GM21360 (cell line): ENCODE data around the gene GLRX3.
"Not testable (repeated sequence)": the region's sequence is repeated elsewhere in the genome, so short reads cannot be mapped to it uniquely, and the experiment has no call there.

Experiments
- ATAC-seq: cut with Tn5 transposase; IDR thresholded peaks from one replicate; pipeline ENCODE4 v1.9.1; 2021; ENCODE audit warnings: mild to moderate bottlenecking, moderate library complexity; ENCODE audit not compliant: unreplicated experiment

GLRX3 gene

GRCh38 chr10:130136226-130137089 lies at the start of gene GLRX3:
TSS of gene GLRX3 (plus strand) at chr10:130136391. CDS start at chr10:130136421, 30 bp downstream.
- ATAC-seq = peak; percentile 74

DNA sequence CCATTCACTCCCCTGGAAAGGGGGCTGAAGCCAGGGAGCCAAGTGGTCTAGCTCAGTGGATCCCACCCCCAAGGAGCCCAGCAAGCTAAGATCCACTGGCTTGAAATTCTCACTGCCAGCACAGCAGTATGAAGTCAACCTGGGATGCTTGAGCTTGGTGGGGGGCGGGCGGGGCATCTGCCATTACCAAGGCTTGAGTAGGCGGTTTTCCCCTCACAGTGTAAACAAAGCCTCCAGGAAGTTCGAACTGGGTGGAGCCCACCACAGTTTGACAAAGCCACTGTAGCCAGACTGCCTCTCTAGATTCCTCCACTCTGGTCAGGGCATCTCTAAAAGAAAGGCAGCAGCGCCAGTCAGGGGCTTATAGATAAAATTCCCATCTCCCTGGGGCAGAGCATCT lies 45.6 kb upstream of the GLRX3 start:
- ATAC-seq = not testable (repeated sequence)

- ATAC-seq = no peak
Observed at GRCh38 chr10:130099344-130099743, 36.8 kb upstream of the GLRX3 start.

DNA sequence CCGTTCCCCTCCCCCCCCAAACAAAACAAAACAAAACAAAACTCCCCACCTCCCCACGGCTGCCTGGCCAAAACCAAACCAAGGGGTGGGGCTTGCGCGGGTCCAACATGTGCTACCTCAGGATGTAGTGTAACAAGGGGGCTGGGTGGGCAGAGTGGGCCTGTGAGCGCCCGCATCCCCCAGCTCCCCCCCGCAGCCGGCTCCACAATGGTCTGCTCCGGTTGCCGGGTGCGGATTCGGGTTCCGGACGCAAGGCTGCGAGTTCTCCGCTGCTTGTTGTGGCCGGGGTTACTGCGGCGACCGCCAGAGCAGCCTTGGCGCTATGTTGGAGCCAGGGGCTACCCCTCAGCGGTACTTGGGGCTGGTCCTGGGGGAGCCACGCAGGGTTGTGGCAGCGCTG lies 30.5 kb upstream of the GLRX3 start:
- ATAC-seq = no peak

DNA sequence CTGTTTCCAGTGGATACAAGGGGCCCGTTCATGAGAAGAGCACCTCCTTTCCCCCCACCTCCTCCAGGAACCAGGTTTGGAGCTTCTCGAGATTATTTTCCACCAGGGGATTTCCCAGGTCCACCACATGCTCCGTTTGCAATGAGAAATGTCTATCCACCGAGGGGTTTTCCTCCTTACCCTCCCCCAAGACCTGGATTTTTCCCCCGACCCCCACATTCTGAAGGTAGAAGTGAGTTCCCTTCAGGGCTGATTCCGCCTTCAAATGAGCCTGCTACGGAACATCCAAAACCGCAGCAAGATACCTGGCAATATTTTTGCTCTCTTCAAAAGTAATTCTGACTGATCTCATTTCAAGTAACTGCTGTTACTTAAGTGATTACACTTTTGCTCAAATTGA lies 28.0 kb upstream of the GLRX3 start:
- ATAC-seq = not testable (repeated sequence)

DNA sequence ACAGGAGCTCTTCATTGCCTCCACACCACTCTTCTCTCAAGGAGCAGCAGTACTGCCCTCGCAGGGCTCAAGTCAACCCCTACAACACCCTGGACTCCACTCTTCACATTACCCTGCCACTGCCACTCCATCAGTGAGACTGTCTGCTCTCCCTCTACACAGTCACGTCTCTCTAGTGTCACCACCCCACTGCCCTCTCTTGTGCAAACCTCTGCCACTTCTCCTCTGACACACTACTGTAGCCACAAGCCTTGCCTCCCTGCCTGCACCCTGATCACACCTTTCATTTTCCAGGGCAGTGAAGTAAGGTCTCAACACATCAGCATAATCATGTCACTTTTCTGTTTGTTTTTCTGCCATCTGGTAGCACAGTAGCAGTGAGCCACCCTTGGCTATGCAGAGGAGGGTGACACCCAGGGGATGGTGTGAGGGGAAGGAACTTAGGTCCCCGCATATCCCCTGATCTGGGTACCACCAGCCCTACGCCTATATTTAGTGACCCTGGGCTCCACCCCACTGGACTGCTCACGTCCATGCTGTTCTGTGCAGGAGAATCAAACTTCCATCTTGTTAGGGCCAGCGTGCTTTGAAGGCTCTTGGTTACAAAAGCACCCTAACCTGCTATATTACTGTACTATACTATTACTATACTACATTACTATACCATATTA lies 27.1 kb upstream of the GLRX3 start:
- ATAC-seq = no peak

DNA sequence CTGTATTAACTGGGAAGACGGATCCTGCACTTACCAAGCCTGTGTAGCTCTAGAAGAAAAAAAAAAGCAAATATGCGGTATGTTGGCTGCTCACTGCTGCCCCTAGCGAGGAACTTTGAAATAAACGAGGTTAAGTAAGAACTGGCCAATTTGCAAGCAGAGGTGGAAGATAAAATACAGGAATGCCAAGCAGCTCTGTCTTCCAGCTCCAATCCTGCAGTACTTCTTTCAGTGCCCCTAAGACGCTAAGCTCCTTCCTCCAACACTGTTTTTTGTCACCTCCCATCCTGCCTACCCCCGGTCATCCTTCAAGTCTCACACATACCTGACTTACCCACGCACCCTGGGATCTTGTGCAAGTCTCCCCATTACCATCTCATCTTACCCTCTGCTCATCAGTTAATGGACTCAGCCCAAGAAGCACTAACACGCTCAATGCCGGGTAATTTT lies 26.4 kb upstream of the GLRX3 start:
- ATAC-seq = no peak

GRCh38 chr10:130110246-130111112 lies 25.7 kb upstream of the GLRX3 start, which contains the start of gene C10orf143:
TSS of gene C10orf143 (minus strand) at chr10:130110830. CDS start at chr10:130110772, 58 bp downstream.
- peak; percentile 79 for ATAC-seq

DNA sequence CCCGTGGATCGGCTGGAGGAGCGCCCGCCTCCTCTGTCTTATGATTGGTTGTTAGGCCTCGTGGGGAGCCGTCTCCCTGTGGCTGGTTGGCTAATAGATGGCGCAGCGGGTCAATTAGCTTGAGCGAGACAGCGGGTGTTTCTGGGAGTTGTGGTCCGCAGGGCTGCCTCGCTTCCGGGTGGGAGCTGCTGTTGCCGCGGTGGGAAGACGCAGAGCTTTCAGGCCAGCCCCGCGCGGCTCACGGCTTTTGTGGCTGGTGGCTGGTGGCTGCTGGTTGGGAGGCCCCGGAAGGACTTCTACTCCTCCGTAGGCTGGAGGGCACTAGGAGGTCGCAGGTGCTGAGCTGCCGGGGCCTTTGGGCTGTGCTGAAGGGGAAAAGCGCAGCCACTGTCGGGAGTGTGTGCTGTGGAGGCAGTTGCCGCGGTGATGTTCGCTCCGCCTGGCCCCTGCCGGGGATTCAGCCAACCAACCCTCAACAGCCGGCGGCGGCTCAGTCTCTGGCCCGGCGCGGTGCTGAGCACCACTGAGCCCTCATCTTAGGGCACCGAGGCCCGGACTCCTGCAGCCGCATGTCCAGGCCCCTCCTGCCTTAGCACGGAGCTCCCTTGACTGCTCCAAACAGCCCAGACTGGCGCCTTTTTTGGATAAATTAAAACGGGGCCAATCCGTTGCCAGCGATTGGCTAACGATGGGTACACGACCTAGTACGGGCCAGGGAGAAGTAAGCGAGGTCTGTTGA lies 24.9 kb upstream of the GLRX3 start:
- peak; percentile 82 for ATAC-seq

DNA sequence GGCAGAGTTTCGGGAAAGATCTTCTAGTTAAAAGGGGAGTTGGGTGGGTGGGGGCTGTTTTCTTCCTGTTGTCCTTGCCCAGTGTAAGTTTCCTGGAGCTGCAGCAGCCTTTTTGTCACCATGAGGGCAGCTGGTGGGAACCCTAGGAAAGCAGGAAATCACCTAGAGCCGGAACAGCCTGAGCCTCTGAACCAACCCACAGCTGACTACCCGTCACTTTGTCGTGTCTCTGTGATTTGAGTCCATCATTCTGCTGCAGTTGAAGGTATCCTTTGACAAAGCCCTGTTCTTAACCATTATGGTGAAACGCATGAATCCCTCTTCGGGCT lies 24.4 kb upstream of the GLRX3 start:
- no peak for ATAC-seq

DNA sequence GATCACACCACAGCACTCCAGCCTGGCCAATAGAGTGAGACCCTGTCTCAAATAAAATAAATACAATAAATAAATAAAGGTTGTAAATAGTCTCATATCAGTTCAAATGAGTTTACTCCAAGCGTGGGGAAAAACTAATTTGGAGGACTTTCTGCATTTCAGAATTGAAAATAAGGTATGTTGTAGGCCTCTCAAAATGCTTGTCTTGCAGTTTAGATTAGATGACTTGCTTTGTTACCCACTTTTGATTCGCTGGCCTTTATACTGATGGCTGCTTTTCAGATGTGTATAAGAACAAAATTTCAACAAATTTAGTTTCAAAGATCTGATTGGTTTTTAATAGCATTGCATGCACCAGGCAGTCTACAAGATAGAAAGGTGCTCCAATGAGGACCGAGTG lies 23.4 kb upstream of the GLRX3 start:
- no peak for ATAC-seq

GRCh38 chr10:130116942-130117341 lies 19.2 kb upstream of the GLRX3 start:
- ATAC-seq = not testable (repeated sequence)

DNA sequence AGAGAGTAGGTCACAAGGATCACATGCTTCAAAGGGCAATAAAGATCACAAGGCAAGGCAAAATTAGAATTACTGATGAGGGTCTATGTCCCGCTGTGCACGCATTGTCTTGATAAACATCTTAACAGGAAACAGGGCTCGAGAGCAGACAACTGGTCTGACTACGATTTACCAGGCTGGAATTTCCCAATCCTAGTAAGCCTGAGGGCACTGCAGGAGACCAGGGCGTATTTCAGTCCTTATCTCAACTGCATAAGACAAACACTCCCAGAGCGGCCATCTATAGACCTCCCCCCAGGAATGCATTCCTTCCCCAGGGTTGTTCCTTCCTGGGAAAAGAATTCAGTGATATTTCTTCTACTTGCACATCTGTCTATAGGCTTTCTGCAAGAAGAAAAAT lies 18.7 kb upstream of the GLRX3 start:
- not testable (repeated sequence) for ATAC-seq

DNA sequence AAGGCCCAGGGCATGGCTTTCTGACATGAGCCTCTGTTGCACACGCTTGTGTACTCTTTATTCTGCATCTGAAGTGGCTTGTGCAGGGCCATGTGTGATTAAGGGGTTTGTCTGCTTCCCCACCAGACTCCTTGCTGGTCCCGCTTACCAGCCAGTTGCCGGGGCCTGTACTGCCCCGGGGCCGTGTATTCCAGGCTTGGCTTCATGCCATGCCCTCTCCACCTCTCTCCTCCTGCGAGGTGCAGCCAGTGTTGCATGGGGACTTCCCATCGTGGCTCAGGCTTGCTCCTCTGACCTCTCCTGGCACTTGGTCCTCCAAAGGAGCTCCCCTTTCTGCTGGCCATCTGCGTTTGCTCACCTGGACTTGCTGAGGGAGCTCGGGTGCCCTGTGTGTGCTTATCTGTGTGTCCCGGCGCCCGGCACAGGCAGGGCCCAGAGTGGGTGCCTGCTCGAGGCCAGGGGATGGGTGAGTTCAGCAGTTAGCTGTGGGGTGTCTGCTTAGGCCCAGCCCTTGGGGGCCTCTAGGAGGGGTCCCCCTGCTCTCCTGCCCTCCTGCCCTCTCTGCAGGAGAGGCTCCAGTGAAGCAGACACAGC lies 14.6 kb upstream of the GLRX3 start:
- no peak for ATAC-seq

- ATAC-seq = peak; percentile 95
Observed at GRCh38 chr10:130127364-130128061, 8.7 kb upstream of the GLRX3 start.

DNA sequence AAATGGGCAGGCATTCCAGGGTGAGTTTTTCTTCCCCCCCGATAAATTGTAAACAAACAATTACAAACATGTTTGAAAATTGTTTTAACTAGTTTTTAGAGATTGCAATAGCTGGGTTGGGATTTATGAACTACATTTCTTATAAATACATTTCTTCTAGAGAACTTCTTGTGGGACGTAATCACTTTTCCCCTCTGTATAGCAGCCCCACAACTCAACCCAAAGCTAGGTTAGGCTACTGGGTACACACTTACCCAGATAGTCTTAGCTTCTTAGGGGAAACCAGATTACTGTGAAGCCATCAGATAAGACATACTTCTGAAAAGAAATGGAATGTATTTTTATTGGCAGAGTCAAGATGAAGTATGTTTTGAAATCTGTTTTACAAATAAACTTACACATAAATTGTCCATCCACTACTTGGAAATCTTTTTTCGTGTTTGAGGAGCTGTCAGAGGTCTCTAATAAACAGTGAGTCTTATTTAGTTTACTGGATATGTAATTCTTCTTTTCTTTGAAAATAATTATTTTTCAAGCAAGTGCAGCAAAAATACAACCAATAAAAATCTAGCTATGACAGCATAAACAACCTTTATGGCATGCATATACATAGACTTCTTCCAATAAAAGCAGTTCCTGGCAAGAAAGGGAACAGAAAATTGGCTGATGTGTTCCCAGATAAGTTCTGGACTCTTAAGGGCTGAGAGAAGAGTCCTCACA lies 8.0 kb upstream of the GLRX3 start:
- no peak for ATAC-seq

GRCh38 chr10:130128922-130129321 lies 7.3 kb upstream of the GLRX3 start:
- no peak for ATAC-seq

GRCh38 chr10:130135676-130136225 lies 440 bp upstream of the GLRX3 start:
- ATAC-seq = no peak

GRCh38 chr10:130137090-130137448 lies 878 bp downstream of the GLRX3 start:
- no peak for ATAC-seq
